ENCODE results near the gene NF1.

Gene NF1

GRCh38 chr17:31132977-31133376 lies 38.2 kb downstream of the NF1 start:
- Histone ChIP-seq H3K9ac (ENCODE audit: low read length) (no peak overlapping the region), H3K79me2 (ENCODE audit: low read length) (peaks cover 28% of the 10 kb centered on the region), H3K9me3 (ENCODE audit: insufficient read depth, low read length) (no peaks in the 10 kb centered on the region), H3K4me3 (ENCODE audit: low read length) (no peak overlapping the region), H3K27ac (ENCODE audit: low read length) (no peak overlapping the region), H3K36me3 (replicated peaks; ENCODE audit: low read depth, low read length) (peaks cover 3% of the 10 kb centered on the region), H3K4me2 (ENCODE audit: low read length) (no peak overlapping the region), H2AFZ (ENCODE audit: low read depth, low read length) (no peak overlapping the region), H3K27me3 (ENCODE audit: low read depth, low read length) (no peaks in the 10 kb centered on the region), H3K4me1 (ENCODE audit: low read length) (peaks cover 10% of the 10 kb centered on the region), H4K20me1 (ENCODE audit: insufficient read depth, low read length) (peaks cover 12% of the 10 kb centered on the region)
- TF ChIP-seq EZH2phosphoT487 (IDR thresholded peaks at IDR 0.05; ENCODE audit: low read depth) = no peak
- TF ChIP-seq, protein P1, sequence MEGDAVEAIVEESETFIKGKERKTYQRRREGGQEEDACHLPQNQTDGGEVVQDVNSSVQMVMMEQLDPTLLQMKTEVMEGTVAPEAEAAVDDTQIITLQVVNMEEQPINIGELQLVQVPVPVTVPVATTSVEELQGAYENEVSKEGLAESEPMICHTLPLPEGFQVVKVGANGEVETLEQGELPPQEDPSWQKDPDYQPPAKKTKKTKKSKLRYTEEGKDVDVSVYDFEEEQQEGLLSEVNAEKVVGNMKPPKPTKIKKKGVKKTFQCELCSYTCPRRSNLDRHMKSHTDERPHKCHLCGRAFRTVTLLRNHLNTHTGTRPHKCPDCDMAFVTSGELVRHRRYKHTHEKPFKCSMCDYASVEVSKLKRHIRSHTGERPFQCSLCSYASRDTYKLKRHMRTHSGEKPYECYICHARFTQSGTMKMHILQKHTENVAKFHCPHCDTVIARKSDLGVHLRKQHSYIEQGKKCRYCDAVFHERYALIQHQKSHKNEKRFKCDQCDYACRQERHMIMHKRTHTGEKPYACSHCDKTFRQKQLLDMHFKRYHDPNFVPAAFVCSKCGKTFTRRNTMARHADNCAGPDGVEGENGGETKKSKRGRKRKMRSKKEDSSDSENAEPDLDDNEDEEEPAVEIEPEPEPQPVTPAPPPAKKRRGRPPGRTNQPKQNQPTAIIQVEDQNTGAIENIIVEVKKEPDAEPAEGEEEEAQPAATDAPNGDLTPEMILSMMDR (IDR thresholded peaks at IDR 0.05; ENCODE audit: low read depth, low read length) = no peak

DNA sequence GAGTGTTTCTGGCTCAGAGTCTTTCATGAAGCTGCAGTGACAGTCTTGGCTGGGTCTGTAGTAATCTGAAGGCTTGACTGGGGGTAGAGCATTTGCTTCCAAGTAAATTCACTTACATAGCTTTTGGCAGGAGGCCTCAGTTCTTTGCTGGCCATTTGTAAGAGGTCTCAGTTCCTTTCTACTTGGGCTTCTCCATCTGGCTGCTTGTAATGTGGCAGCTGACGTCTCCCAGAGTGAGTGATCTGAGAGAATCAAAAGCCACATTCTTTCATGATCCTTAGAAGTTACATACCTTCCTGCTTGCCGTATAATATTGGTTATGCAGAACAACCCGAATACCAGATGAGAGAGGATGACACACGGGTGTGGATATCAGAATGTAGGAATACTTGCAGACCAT lies 39.8 kb downstream of the NF1 start:
- H3K4me1 ChIP-seq (ENCODE audit: low read length) = peaks cover 20% of the 10 kb centered on the region
- H3K36me3 ChIP-seq (replicated peaks; ENCODE audit: low read depth, low read length) = peaks cover 3% of the 10 kb centered on the region
- H3K4me2 ChIP-seq (ENCODE audit: low read length) = no peak overlapping the region
- no peaks in the 10 kb centered on the region for H3K27me3 ChIP-seq (ENCODE audit: low read depth, low read length)
- no peak overlapping the region for H3K27ac ChIP-seq (ENCODE audit: low read length)
- peaks cover 12% of the 10 kb centered on the region for H4K20me1 ChIP-seq (ENCODE audit: insufficient read depth, low read length)
- H3K4me3 ChIP-seq (ENCODE audit: low read length) = no peak overlapping the region
- TF ChIP-seq, protein P1 (IDR thresholded peaks at IDR 0.05; ENCODE audit: low read depth, low read length) = no peak
- no peak for TF ChIP-seq EZH2phosphoT487 (IDR thresholded peaks at IDR 0.05; ENCODE audit: low read depth)
- peaks cover 24% of the 10 kb centered on the region for H3K79me2 ChIP-seq (ENCODE audit: low read length)
- no peak overlapping the region for H2AFZ ChIP-seq (ENCODE audit: low read depth, low read length)
- H3K9me3 ChIP-seq (ENCODE audit: insufficient read depth, low read length) = no peaks in the 10 kb centered on the region
- no peak overlapping the region for H3K9ac ChIP-seq (ENCODE audit: low read length)

DNA sequence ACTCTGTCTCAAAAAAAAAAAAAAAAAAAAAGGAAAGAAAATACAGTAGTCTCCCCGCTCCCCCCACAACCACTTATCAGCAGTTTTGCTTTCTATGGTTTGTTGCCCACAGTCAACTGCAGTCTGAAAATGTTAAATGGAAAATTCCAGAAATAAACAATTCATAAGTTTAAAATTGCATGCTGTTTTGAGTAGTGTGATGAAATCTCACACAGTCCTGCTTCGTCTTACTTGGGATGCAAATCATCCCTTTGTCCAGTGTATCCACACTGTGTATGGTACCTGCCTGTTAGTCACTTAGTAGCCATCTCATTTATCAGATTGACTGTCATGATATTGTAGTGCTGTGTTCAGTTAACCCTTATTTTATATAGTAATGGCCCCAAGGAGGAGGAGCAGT lies 41.5 kb downstream of the NF1 start:
- Histone ChIP-seq H2AFZ (ENCODE audit: low read depth, low read length) (no peak overlapping the region), H3K79me2 (ENCODE audit: low read length) (peaks cover 11% of the 10 kb centered on the region), H3K27ac (ENCODE audit: low read length) (no peak overlapping the region), H3K36me3 (replicated peaks; ENCODE audit: low read depth, low read length) (peaks cover 3% of the 10 kb centered on the region), H3K9me3 (ENCODE audit: insufficient read depth, low read length) (no peaks in the 10 kb centered on the region), H3K4me1 (ENCODE audit: low read length) (peaks cover 20% of the 10 kb centered on the region), H3K4me3 (ENCODE audit: low read length) (no peak overlapping the region), H4K20me1 (ENCODE audit: insufficient read depth, low read length) (no peaks in the 10 kb centered on the region), H3K4me2 (ENCODE audit: low read length) (no peak overlapping the region), H3K27me3 (ENCODE audit: low read depth, low read length) (no peaks in the 10 kb centered on the region), H3K9ac (ENCODE audit: low read length) (no peak overlapping the region)
- TF ChIP-seq EZH2phosphoT487 (IDR thresholded peaks at IDR 0.05; ENCODE audit: low read depth) = no peak
- TF ChIP-seq, protein P1 (IDR thresholded peaks at IDR 0.05; ENCODE audit: low read depth, low read length) = no peak

GRCh38 chr17:31140111-31140510 lies 45.3 kb downstream of the NF1 start:
- no peaks in the 10 kb centered on the region for H3K9me3 ChIP-seq (ENCODE audit: insufficient read depth, low read length)
- peaks cover 15% of the 10 kb centered on the region for H3K4me1 ChIP-seq (ENCODE audit: low read length)
- TF ChIP-seq, protein P1 (IDR thresholded peaks at IDR 0.05; ENCODE audit: low read depth, low read length) = no peak
- no peak for TF ChIP-seq EZH2phosphoT487 (IDR thresholded peaks at IDR 0.05; ENCODE audit: low read depth)
- no peak overlapping the region for H3K9ac ChIP-seq (ENCODE audit: low read length)
- H3K79me2 ChIP-seq (ENCODE audit: low read length) = 0 out of 2 replicates have a peak, but pooled peaks cover 2% of the 10 kb centered on the region
- no peaks in the 10 kb centered on the region for H3K27me3 ChIP-seq (ENCODE audit: low read depth, low read length)
- no peak overlapping the region for H3K27ac ChIP-seq (ENCODE audit: low read length)
- no peaks in the 10 kb centered on the region for H4K20me1 ChIP-seq (ENCODE audit: insufficient read depth, low read length)
- no peak overlapping the region for H3K4me2 ChIP-seq (ENCODE audit: low read length)
- peaks cover 3% of the 10 kb centered on the region for H3K36me3 ChIP-seq (replicated peaks; ENCODE audit: low read depth, low read length)
- H2AFZ ChIP-seq (ENCODE audit: low read depth, low read length) = no peak overlapping the region
- no peak overlapping the region for H3K4me3 ChIP-seq (ENCODE audit: low read length)

Data from OCI-LY3 (cell line).